OCI-LY1 (cell line): Measurements from ENCODE around the gene DENND5A.

Experiments used
- CTCF ChIP-seq: fragments of 200-600 bp; sonication (generic), shearing (Covaris generic); IDR thresholded peaks from 2 replicates; pipeline ENCODE4 v1.5.1; 2017; ENCODE audit warnings: mild to moderate bottlenecking, antibody characterized with exemption, low read length, moderate library complexity, mixed read lengths
- EZH2 ChIP-seq: fragments of 200-600 bp; sonication (generic), shearing (Covaris generic); IDR thresholded peaks from 2 replicates; pipeline ENCODE4 v1.8.0; 2017; ENCODE audit warnings: borderline replicate concordance, mixed run types, mild to moderate bottlenecking, antibody characterized with exemption, low read length, moderate library complexity, mixed read lengths

GRCh38 chr11:9138612-9139579, 126.3 kb downstream of the DENND5A start:
- TF ChIP-seq CTCF (no peak), EZH2 (no peak)
